Hematopoietic multipotent progenitor cell treated with erythropoietin and hydrocortisone succinate and interleukin-3 and kit ligand, for 6 days (in vitro differentiated cells): ENCODE measurements around the gene BCAS3.

Source experiments
- DNase-seq: peaks from one replicate; pipeline ENCODE4 v3.0.0-alpha.2; 2015

The BCAS3 gene

GRCh38 chr17:61209106-61209439, 531.4 kb downstream of the BCAS3 start:
- no peak for DNase-seq

- no peak for DNase-seq
Measured at GRCh38 chr17:61209525-61209924, 531.9 kb downstream of the BCAS3 start.

- DNase-seq, result no peak
Measured at GRCh38 chr17:61211236-61211635, 533.6 kb downstream of the BCAS3 start.

GRCh38 chr17:61212655-61213054, 535.0 kb downstream of the BCAS3 start:
- DNase-seq, result no peak

- DNase-seq, result no peak
Measured at GRCh38 chr17:61214753-61215152, 537.1 kb downstream of the BCAS3 start.

GRCh38 chr17:61216066-61216465, 538.4 kb downstream of the BCAS3 start:
- no peak for DNase-seq

- no peak for DNase-seq
Measured at GRCh38 chr17:61217878-61218437, 540.3 kb downstream of the BCAS3 start.

GRCh38 chr17:61218438-61218837, 540.8 kb downstream of the BCAS3 start:
- DNase-seq, result peak; percentile 28

- peak; percentile 56 for DNase-seq
Measured at GRCh38 chr17:61219460-61219859, 541.8 kb downstream of the BCAS3 start.

GRCh38 chr17:61221181-61221580, 543.5 kb downstream of the BCAS3 start:
- peak; percentile 74 for DNase-seq

- peak; percentile 17 for DNase-seq
Measured at GRCh38 chr17:61221597-61222471, 544.2 kb downstream of the BCAS3 start.

- DNase-seq, result no peak
Measured at GRCh38 chr17:61223725-61224124, 546.1 kb downstream of the BCAS3 start.

GRCh38 chr17:61225178-61225882, 547.7 kb downstream of the BCAS3 start:
- DNase-seq, result no peak

- no peak for DNase-seq
Measured at GRCh38 chr17:61227866-61228265, 550.2 kb downstream of the BCAS3 start.

GRCh38 chr17:61230461-61230860, 552.8 kb downstream of the BCAS3 start:
- DNase-seq, result no peak

GRCh38 chr17:61230972-61231820, 553.5 kb downstream of the BCAS3 start:
- no peak for DNase-seq

GRCh38 chr17:61232871-61233270, 555.2 kb downstream of the BCAS3 start:
- DNase-seq, result no peak

- DNase-seq, result no peak
Measured at GRCh38 chr17:61233991-61234750, 556.5 kb downstream of the BCAS3 start.

- no peak for DNase-seq
Measured at GRCh38 chr17:61235001-61235826, 557.6 kb downstream of the BCAS3 start.

- no peak for DNase-seq
Measured at GRCh38 chr17:61235827-61236197, 558.2 kb downstream of the BCAS3 start.

GRCh38 chr17:61237275-61237674, 559.6 kb downstream of the BCAS3 start:
- no peak for DNase-seq
